ENCODE measurements around the gene CA11. TPM values are rescaled to one million over a fixed set of nuclear protein-coding genes. Genes with fewer than 3 reads are reported as not detected.

CA11 gene
- total and polyA plus RNA-seq, 4 experiments from 2014 or later, result 5.0 to 15.4 (median 11.5) TPM

GRCh38 chr19:48618278-48618915, 27.6 kb downstream of the CA11 start:
- DNase-seq, result no peak
- Histone ChIP-seq H3K27me3 (ENCODE audit: insufficient read depth, low read length) (no peaks in the 10 kb centered on the region), H3K4me3 (ENCODE audit: low read length in 2 of 2) (peak overlapping the region; percentile 59 to 81), H3K9me3 (ENCODE audit: control insufficient read depth in 1 of 2, low read length in 2 of 2) (no peaks in the 10 kb centered on the region), H3K27ac (ENCODE audit: low read depth, low read length) (peak overlapping the region; percentile 88), H3K4me1 (ENCODE audit: insufficient read depth, low read length) (peaks cover 45% of the 10 kb centered on the region), H3K36me3 (ENCODE audit: insufficient read depth, low read length) (peaks cover 35% of the 10 kb centered on the region)
- H3K4me3 Mint-ChIP-seq, result peak overlapping the region; percentile 95 to 98 (median 96)
- intact Hi-C loops (cut with micrococcal nuclease), result loop anchor here (5.0 kb wide), 1 partner anchor 94 kb away; no protein-coding TSS in a partner anchor
- ChIA-PET CTCF (ENCODE audit: partially characterized antibody) (interaction anchor here (1.0 to 1.5 kb wide), 6 partner anchors 9 to 129 kb away, joined by 3 to 14 read pairs (median 4); no protein-coding TSS in a partner anchor), POLR2A (ENCODE audit: partially characterized antibody) (interaction anchor here (0.8 to 5.6 kb wide), 33 partner anchors 9 to 508 kb away, joined by 3 to 70 read pairs (median 5); partner anchors contain the start of genes CA11, DBP, GYS1 and PLA2G4C)
- H3K27ac Mint-ChIP-seq, result peak overlapping the region; percentile 97 to 99 (median 98)
- H3K9me3 Mint-ChIP-seq, result peaks cover 0 to 2% (median 0%) of the 10 kb centered on the region in 8 donors
- H3K36me3 Mint-ChIP-seq, result peaks cover 27 to 67% of the 10 kb centered on the region in 2 donors
- no peaks in the 10 kb centered on the region for H3K27me3 Mint-ChIP-seq
- peaks cover 20 to 69% (median 42%) of the 10 kb centered on the region in 4 donors for H3K4me1 Mint-ChIP-seq

- H3K27ac ChIP-seq (ENCODE audit: low read depth, low read length), result peak overlapping the region; percentile 88
- DNase-seq, result no peak
- POLR2A ChIA-PET (ENCODE audit: partially characterized antibody), result interaction anchor here (0.8 to 5.6 kb wide), 17 partner anchors 8 to 284 kb away, joined by 3 to 70 read pairs (median 5); partner anchors contain the start of genes CA11, DBP and SPACA4
- peaks cover 39% of the 10 kb centered on the region for H3K4me1 ChIP-seq (ENCODE audit: insufficient read depth, low read length)
- H3K27ac Mint-ChIP-seq, result peak overlapping the region; percentile 90 to 99 (median 98)
- no peaks in the 10 kb centered on the region for H3K27me3 Mint-ChIP-seq
- H3K4me1 Mint-ChIP-seq, result peaks cover 18 to 63% (median 39%) of the 10 kb centered on the region in 4 donors
- peaks cover 0 to 2% (median 0%) of the 10 kb centered on the region in 8 donors for H3K9me3 Mint-ChIP-seq
- intact Hi-C loops (cut with micrococcal nuclease), result loop anchor here (5.0 kb wide), 1 partner anchor 95 kb away; no protein-coding TSS in a partner anchor
- H3K9me3 ChIP-seq (ENCODE audit: control insufficient read depth in 1 of 2, low read length in 2 of 2), result no peaks in the 10 kb centered on the region
- CTCF ChIA-PET (ENCODE audit: partially characterized antibody), result interaction anchor here (0.6 to 1.3 kb wide), 5 partner anchors 9 to 284 kb away, joined by 3 to 14 read pairs (median 3); partner anchors contain the start of gene CA11
- H3K27me3 ChIP-seq (ENCODE audit: insufficient read depth, low read length), result no peaks in the 10 kb centered on the region
- peaks cover 27 to 63% of the 10 kb centered on the region in 2 donors for H3K36me3 Mint-ChIP-seq
- H3K36me3 ChIP-seq (ENCODE audit: insufficient read depth, low read length), result peaks cover 35% of the 10 kb centered on the region
- H3K4me3 ChIP-seq (ENCODE audit: low read length in 2 of 2), result peak overlapping the region; percentile 59 to 81
- peak overlapping the region; percentile 95 to 98 (median 96) for H3K4me3 Mint-ChIP-seq
Observed at GRCh38 chr19:48617146-48617937, 28.6 kb downstream of the CA11 start.

- Mint-ChIP-seq H3K4me1 (peaks cover 17 to 58% (median 36%) of the 10 kb centered on the region in 4 donors), H3K27ac (peak overlapping the region; percentile 84 to 99 (median 98)), H3K27me3 (no peaks in the 10 kb centered on the region), H3K9me3 (peaks cover 0 to 2% (median 0%) of the 10 kb centered on the region in 8 donors), H3K4me3 (peak overlapping the region; percentile 69 to 98 (median 75)), H3K36me3 (peaks cover 26 to 60% of the 10 kb centered on the region in 2 donors)
- peak overlapping the region in 1 of 2 donors; percentile 81 for H3K4me3 ChIP-seq (ENCODE audit: low read length in 2 of 2)
- no peaks in the 10 kb centered on the region for H3K9me3 ChIP-seq (ENCODE audit: control insufficient read depth in 1 of 2, low read length in 2 of 2)
- ChIA-PET POLR2A (ENCODE audit: partially characterized antibody) (interaction anchor here (0.8 to 5.6 kb wide), 10 partner anchors 7 to 226 kb away, joined by 3 to 70 read pairs (median 6); partner anchors contain the start of genes CA11, DBP and SPACA4), CTCF (ENCODE audit: partially characterized antibody) (interaction anchor here (0.6 to 2.0 kb wide), 5 partner anchors 27 to 283 kb away, joined by 3 to 8 read pairs (median 3); partner anchors contain the start of gene CA11)
- H3K27me3 ChIP-seq (ENCODE audit: insufficient read depth, low read length), result no peaks in the 10 kb centered on the region
- intact Hi-C loops (cut with micrococcal nuclease), result loop anchor here (5.0 kb wide), 1 partner anchor 96 kb away; no protein-coding TSS in a partner anchor
- H3K36me3 ChIP-seq (ENCODE audit: insufficient read depth, low read length), result peaks cover 35% of the 10 kb centered on the region
- H3K27ac ChIP-seq (ENCODE audit: low read depth, low read length), result peak overlapping the region; percentile 88
- DNase-seq, result peak in 1 of 5 donors; percentile 36
- H3K4me1 ChIP-seq (ENCODE audit: insufficient read depth, low read length), result peaks cover 39% of the 10 kb centered on the region
Observed at GRCh38 chr19:48616491-48617056, 29.4 kb downstream of the CA11 start.

- Histone ChIP-seq H3K36me3 (ENCODE audit: insufficient read depth, low read length) (peaks cover 35% of the 10 kb centered on the region), H3K9me3 (ENCODE audit: control insufficient read depth in 1 of 2, low read length in 2 of 2) (no peaks in the 10 kb centered on the region), H3K27ac (ENCODE audit: low read depth, low read length) (peak overlapping the region; percentile 88), H3K27me3 (ENCODE audit: insufficient read depth, low read length) (no peaks in the 10 kb centered on the region), H3K4me1 (ENCODE audit: insufficient read depth, low read length) (peaks cover 39% of the 10 kb centered on the region), H3K4me3 (ENCODE audit: low read length in 2 of 2) (no peak overlapping the region)
- Mint-ChIP-seq H3K27me3 (no peaks in the 10 kb centered on the region), H3K27ac (peak overlapping the region; percentile 84 to 99 (median 98)), H3K4me3 (peak overlapping the region in 7 of 8 donors; percentile 69 to 98 (median 74)), H3K4me1 (peaks cover 15 to 55% (median 34%) of the 10 kb centered on the region in 4 donors), H3K9me3 (peaks cover 0 to 2% (median 0%) of the 10 kb centered on the region in 8 donors), H3K36me3 (peaks cover 23 to 57% of the 10 kb centered on the region in 2 donors)
- intact Hi-C loops (cut with micrococcal nuclease), result loop anchor here (5.0 kb wide), 1 partner anchor 96 kb away; no protein-coding TSS in a partner anchor
- ChIA-PET CTCF (ENCODE audit: partially characterized antibody) (interaction anchor here (2.0 kb wide), 1 partner anchor 27 kb away, joined by 8 read pairs; no protein-coding TSS in a partner anchor), POLR2A (ENCODE audit: partially characterized antibody) (interaction anchor here (1.1 to 5.6 kb wide), 8 partner anchors 7 to 135 kb away, joined by 3 to 70 read pairs (median 8); partner anchors contain the start of genes CA11 and DBP)
- peak in 1 of 5 donors; percentile 50 for DNase-seq
Observed at GRCh38 chr19:48616041-48616436, 29.9 kb downstream of the CA11 start.

- peak in 1 of 5 donors; percentile 27 for DNase-seq
- peak overlapping the region in 4 of 8 donors; percentile 12 to 36 (median 22) for H3K4me3 Mint-ChIP-seq
Observed at GRCh38 chr19:48615231-48616040, 30.6 kb downstream of the CA11 start.

More at GRCh38 chr19:48615231-48616040, 30.6 kb downstream of the CA11 start:
- Histone ChIP-seq H3K4me3 (ENCODE audit: low read length in 2 of 2) (no peak overlapping the region), H3K27me3 (ENCODE audit: insufficient read depth, low read length) (no peaks in the 10 kb centered on the region), H3K27ac (ENCODE audit: low read depth, low read length) (no peak overlapping the region), H3K4me1 (ENCODE audit: insufficient read depth, low read length) (peaks cover 39% of the 10 kb centered on the region), H3K36me3 (ENCODE audit: insufficient read depth, low read length) (peaks cover 35% of the 10 kb centered on the region), H3K9me3 (ENCODE audit: control insufficient read depth in 1 of 2, low read length in 2 of 2) (no peaks in the 10 kb centered on the region)
- Mint-ChIP-seq H3K27ac (peak overlapping the region in 1 of 7 donors; percentile 35), H3K9me3 (peaks cover 0 to 2% (median 0%) of the 10 kb centered on the region in 8 donors), H3K4me1 (peaks cover 15 to 55% (median 34%) of the 10 kb centered on the region in 4 donors), H3K36me3 (peaks cover 23 to 57% of the 10 kb centered on the region in 2 donors), H3K27me3 (no peaks in the 10 kb centered on the region)
- ChIA-PET CTCF (ENCODE audit: partially characterized antibody) (interaction anchor here (2.0 kb wide), 1 partner anchor 26 kb away, joined by 8 read pairs; no protein-coding TSS in a partner anchor), POLR2A (ENCODE audit: partially characterized antibody) (interaction anchor here (1.4 to 5.6 kb wide), 4 partner anchors 14 to 103 kb away, joined by 4 to 70 read pairs (median 8); partner anchors contain the start of gene DBP)
- intact Hi-C loops (cut with micrococcal nuclease), result loop anchor here (5.0 kb wide), 1 partner anchor 97 kb away; no protein-coding TSS in a partner anchor

Measured in CD4-positive, alpha-beta memory T cell (primary cell).